H1 (cell line): ENCODE results near the gene JUP. TPM values are rescaled to one million over a fixed set of nuclear protein-coding genes. Genes with fewer than 3 reads are reported as not detected.

ENCODE experiments used
- CTCF ChIA-PET: fragments of 300-600 bp; sonication (Branson Sonifier 250); formaldehyde crosslinking; loops from one replicate; lab custom pipeline; 2021; ENCODE audit not compliant: partially characterized antibody; lab: Charles Lee
- POLR2A ChIA-PET: fragments of 300-600 bp; sonication (Branson Sonifier 250); formaldehyde crosslinking; loops from one replicate; lab custom pipeline; 2021; ENCODE audit warnings: inconsistent platforms; ENCODE audit not compliant: partially characterized antibody; lab: Charles Lee
- DNase-seq, 2 experiments: peaks; one replicate each; pipeline versions ENCODE4 v3.0.0 to v3.0.0-alpha.2; 2010 to 2022; ENCODE audit warnings: low spot score in 2 of 2, low read depth in 1 of 2, mixed read lengths in 1 of 2
- FAIRE-seq: peaks from 2 replicates; lab custom pipeline; 2011; peaks lifted over from hg19 to GRCh38; lab: Jason Lieb, UNC
- H2AFZ ChIP-seq: 2 replicates; pipeline ENCODE4 v1.8.1; 2012; ENCODE audit warnings: low read length, inconsistent platforms
- H2AK5ac ChIP-seq: 2 replicates; pipeline ENCODE4 v1.6.1; 2013; ENCODE audit warnings: low read depth, low read length
- H2BK120ac ChIP-seq: replicated peaks from 2 replicates; pipeline ENCODE3; 2013; ENCODE audit warnings: low read depth, low read length, inconsistent platforms
- H2BK12ac ChIP-seq: 2 replicates; pipeline ENCODE4 v1.6.1; 2013; ENCODE audit warnings: low read depth, low read length
- H2BK15ac ChIP-seq: 2 replicates; pipeline ENCODE4 v1.6.1; 2013; ENCODE audit warnings: low read length
- H2BK20ac ChIP-seq: 2 replicates; pipeline ENCODE4 v1.6.1; 2013; ENCODE audit warnings: low read length
- H2BK5ac ChIP-seq: 2 replicates; pipeline ENCODE4 v1.6.1; 2013; ENCODE audit warnings: low read depth, low read length
- H3K14ac ChIP-seq: 2 replicates; pipeline ENCODE4 v1.6.1; 2013; ENCODE audit warnings: inconsistent platforms; ENCODE audit not compliant: insufficient read length
- H3K18ac ChIP-seq: 2 replicates; pipeline ENCODE4 v1.6.1; 2013; ENCODE audit warnings: low read length; ENCODE audit errors: extremely low read depth
- H3K23ac ChIP-seq: 2 replicates; pipeline ENCODE4 v1.6.1; 2013; ENCODE audit warnings: inconsistent platforms; ENCODE audit not compliant: insufficient read length
- H3K23me2 ChIP-seq: 2 replicates; pipeline ENCODE4 v1.6.1; 2013; ENCODE audit warnings: low read depth, low read length
- H3K27ac ChIP-seq: 2 replicates; pipeline ENCODE4 v1.6.1; 2011; ENCODE audit warnings: low read depth, low read length, inconsistent platforms
- H3K27me3 ChIP-seq, 4 experiments: replicated peaks in 1 of 4; 1 replicate in 1 of 4; 2 replicates in 3 of 4; pipeline versions ENCODE4 v1.6.1 to v1.8.1; 2011 to 2013; ENCODE audit warnings: low read length in 3 of 4, mild to moderate bottlenecking in 3 of 4, inconsistent platforms in 2 of 4, mixed read lengths in 2 of 4, moderate library complexity in 1 of 4; ENCODE audit not compliant: control insufficient read depth in 3 of 4, insufficient read depth in 3 of 4; ENCODE audit errors: extremely low read depth in 1 of 4
- H3K36me3 ChIP-seq, 4 experiments: 2 replicates each; pipeline versions ENCODE4 v1.6.1 to v1.8.1; 2011 to 2013; ENCODE audit warnings: mild to moderate bottlenecking in 4 of 4, low read length in 3 of 4, moderate library complexity in 2 of 4, control low read depth in 1 of 4, inconsistent platforms in 1 of 4; ENCODE audit not compliant: insufficient read depth in 4 of 4, control insufficient read depth in 2 of 4
- H3K4ac ChIP-seq: replicated peaks from 2 replicates; pipeline ENCODE3; 2013; ENCODE audit warnings: low read length, low read depth, mixed read lengths, inconsistent platforms; ENCODE audit not compliant: insufficient read length
- H3K4me1 ChIP-seq, 4 experiments: replicated peaks in 1 of 4; 1 replicate in 1 of 4; 2 replicates in 3 of 4; pipeline versions ENCODE4 v1.6.1 to v1.8.1; 2011 to 2013; ENCODE audit warnings: low read length in 3 of 4, inconsistent platforms in 2 of 4, mixed read lengths in 1 of 4; ENCODE audit not compliant: insufficient read depth in 4 of 4, control insufficient read depth in 3 of 4
- H3K4me2 ChIP-seq, 2 experiments: 2 replicates each; pipeline versions ENCODE4 v1.6.1 to v1.8.1; 2011 to 2013; ENCODE audit warnings: low read depth in 2 of 2, low read length in 2 of 2, control low read depth in 1 of 2, inconsistent platforms in 1 of 2, mild to moderate bottlenecking in 1 of 2; ENCODE audit not compliant: insufficient read depth in 1 of 2
- H3K4me3 ChIP-seq, 4 experiments: fragments of 200-600, 300-600 bp in 1 of 4; sonication (generic), shearing (Covaris generic), sonication (Bioruptor Twin) in 1 of 4; 2 replicates each; pipeline versions ENCODE4 v1.5.1 to v1.8.1; 2011 to 2016; ENCODE audit warnings: low read length in 4 of 4, low read depth in 3 of 4, control low read depth in 2 of 4, inconsistent platforms in 2 of 4, mild to moderate bottlenecking in 2 of 4, mixed read lengths in 1 of 4, moderate library complexity in 1 of 4; ENCODE audit not compliant: insufficient read depth in 2 of 4; ENCODE audit errors: extremely low read depth in 1 of 4
- H3K56ac ChIP-seq: replicated peaks from 2 replicates; pipeline ENCODE3; 2013; ENCODE audit warnings: low read depth, mild to moderate bottlenecking, mixed read lengths, low read length, inconsistent platforms; ENCODE audit not compliant: insufficient read length
- H3K79me1 ChIP-seq: 2 replicates; pipeline ENCODE4 v1.6.1; 2013; ENCODE audit warnings: low read depth, low read length, control low read depth
- H3K79me2 ChIP-seq, 2 experiments: 2 replicates each; pipeline versions ENCODE4 v1.6.1 to v1.8.1; 2012 to 2013; ENCODE audit warnings: low read length in 2 of 2, mild to moderate bottlenecking in 2 of 2, inconsistent platforms in 1 of 2; ENCODE audit not compliant: insufficient read depth in 2 of 2, control insufficient read depth in 1 of 2
- H3K9ac ChIP-seq, 4 experiments: replicated peaks in 1 of 4; 1 replicate in 1 of 4; 2 replicates in 3 of 4; pipeline versions ENCODE4 v1.6.1 to v1.8.1; 2011 to 2013; ENCODE audit warnings: low read depth in 3 of 4, low read length in 3 of 4, control low read depth in 2 of 4, mild to moderate bottlenecking in 2 of 4, moderate library complexity in 2 of 4, inconsistent platforms in 1 of 4; ENCODE audit errors: extremely low read depth in 1 of 4
- H3K9me3 ChIP-seq, 2 experiments: 2 replicates each; pipeline versions ENCODE4 v1.6.1 to v1.8.1; 2012 to 2013; ENCODE audit warnings: mild to moderate bottlenecking in 2 of 2, moderate library complexity in 2 of 2, control low read depth in 1 of 2, inconsistent platforms in 1 of 2, low read depth in 1 of 2, low read length in 1 of 2, mixed read lengths in 1 of 2; ENCODE audit not compliant: insufficient read depth in 2 of 2
- H4K20me1 ChIP-seq, 2 experiments: replicated peaks in 1 of 2; 2 replicates each; pipeline versions ENCODE3 to v1.8.1; 2011 to 2013; ENCODE audit warnings: inconsistent platforms in 2 of 2, low read length in 2 of 2, mild to moderate bottlenecking in 1 of 2; ENCODE audit not compliant: insufficient read depth in 2 of 2, control insufficient read depth in 1 of 2
- H4K5ac ChIP-seq: 2 replicates; pipeline ENCODE4 v1.6.1; 2013; ENCODE audit warnings: low read length, low read depth, mixed read lengths, inconsistent platforms; ENCODE audit not compliant: insufficient read length
- H4K8ac ChIP-seq: 2 replicates; pipeline ENCODE4 v1.8.0; 2013; ENCODE audit warnings: mild to moderate bottlenecking, moderate library complexity, low read length, inconsistent platforms; ENCODE audit not compliant: insufficient read depth; ENCODE audit errors: extremely low read depth
- H4K91ac ChIP-seq: replicated peaks from 2 replicates; pipeline ENCODE3; 2013; ENCODE audit warnings: low read length, mixed read lengths, inconsistent platforms; ENCODE audit not compliant: insufficient read length
- CHD2 ChIP-seq: IDR thresholded peaks from 2 replicates; pipeline ENCODE4 v1.6.1; 2012; ENCODE audit warnings: low read length, improper control_type of control experiment
- CTCF ChIP-seq, 3 experiments: IDR thresholded peaks; 1 replicate in 2 of 3; 2 replicates in 1 of 3; pipeline versions ENCODE4 v1.5.1 to v1.6.1; 2011; ENCODE audit warnings: low read length in 3 of 3, mild to moderate bottlenecking in 3 of 3, inconsistent platforms in 2 of 3, low read depth in 1 of 3, moderate library complexity in 1 of 3; ENCODE audit not compliant: insufficient read depth in 1 of 3; ENCODE audit errors: control extremely low read depth in 1 of 3
- RNF2 ChIP-seq: fragments of 200-900, 300-1000 bp; sonication (generic); IDR thresholded peaks from 2 replicates; pipeline ENCODE4 v1.7.1; 2016; ENCODE audit warnings: borderline replicate concordance, low read depth, mild to moderate bottlenecking, antibody characterized with exemption, low read length; ENCODE audit not compliant: poor library complexity, severe bottlenecking; ENCODE audit errors: missing control alignments
- SIN3A ChIP-seq, 2 experiments: IDR thresholded peaks in 1 of 2; conservative IDR thresholded peaks in 1 of 2; 2 replicates each; pipeline ENCODE4 v1.6.1; 2011 to 2012; ENCODE audit warnings: low read length in 2 of 2, improper control_type of control experiment in 1 of 2, low read depth in 1 of 2, mild to moderate bottlenecking in 1 of 2
- WGBS, 2 experiments: shearing (Covaris generic) in 1 of 2; methylation state at CpG; one replicate each; pipeline versions ENCODE4 v1.1.6 to v1.1.7; 2013 to 2015; ENCODE audit warnings: low lambda C conversion rate in 2 of 2, mixed read lengths in 2 of 2, inconsistent platforms in 1 of 2, low coverage in 1 of 2, missing lambda C conversion rate in 1 of 2; ENCODE audit not compliant: insufficient replicate concordance in 2 of 2, insufficient coverage in 1 of 2, insufficient read length in 1 of 2; ENCODE audit errors: extremely low coverage in 1 of 2, missing lambda C conversion rate in 1 of 2; 5-methylcytosine and 5-hydroxymethylcytosine counted together
- polyA plus RNA-seq, 7 experiments: library from polyadenylated mRNA; depleted of rRNA in 3 of 7; stranded (reverse) in 5 of 7; unstranded in 2 of 7; fragments of >200 nt in 5 of 7; fragments of 200-250 nt in 2 of 7; gene quantifications; 1 replicate in 5 of 7; 2 replicates in 1 of 7; 4 replicates in 1 of 7; pipeline versions ENCODE4 v1.2.1 to v1.2.3, GENCODE V29; 2011 to 2013; ENCODE audit warnings: missing spikeins in 2 of 7, mixed read lengths in 2 of 7
- total RNA-seq: library from RNA; stranded (reverse); fragmentation: NEBNext Ultra II Directional; extraction: Animal tissue kit (Norgen Biotek cat#: 25700); gene quantifications from 2 replicates; pipeline ENCODE4 v1.2.1, GENCODE V29; 2021

The JUP gene
- total and polyA plus RNA-seq, 2 of the 8 experiments (the other 6 are each of a cell fraction or from before 2014, with no cell fraction given) = 62.8 to 102 TPM

DNA sequence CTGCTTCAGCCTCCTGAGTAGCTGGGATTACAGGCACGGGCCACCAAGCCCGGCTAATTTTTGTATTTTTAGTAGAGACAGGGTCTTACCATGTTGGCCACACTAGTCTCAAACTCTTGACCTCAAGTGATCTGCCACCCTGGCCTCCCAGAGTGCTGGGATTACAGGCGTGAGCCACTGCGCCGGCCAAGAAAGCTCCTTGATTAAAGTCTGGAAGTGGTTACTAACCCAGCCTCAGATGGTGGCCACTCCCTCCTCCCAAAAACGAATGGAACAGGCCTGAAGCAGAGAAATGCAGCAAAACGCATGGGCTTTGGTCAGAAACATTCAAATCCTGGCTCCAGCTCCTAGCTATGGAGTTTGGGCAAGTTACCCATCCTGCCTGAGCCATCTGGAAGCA is 37.6 kb upstream of the JUP start:
- no peak overlapping the region for H3K4me2 ChIP-seq
- CTCF ChIA-PET = interaction anchor here (1.1 to 1.2 kb wide), 2 partner anchors 9 to 28 kb away, joined by 3 to 6 read pairs; no protein-coding TSS in a partner anchor
- no peak overlapping the region for H3K9ac ChIP-seq
- H3K14ac ChIP-seq = no peak overlapping the region
- no peak overlapping the region for H2BK5ac ChIP-seq
- no peak overlapping the region for H2BK120ac ChIP-seq
- no peak overlapping the region for H4K91ac ChIP-seq
- POLR2A ChIA-PET = interaction anchor here (0.6 to 5.6 kb wide), 9 partner anchors 8 to 93 kb away, joined by 3 to 40 read pairs (median 4); partner anchors contain the start of genes FKBP10, KLHL10, KLHL11 and NT5C3B
- no peak overlapping the region for H3K18ac ChIP-seq
- peaks cover 1 to 4% of the 10 kb centered on the region in 2 experiments for H4K20me1 ChIP-seq
- no peak overlapping the region for H4K8ac ChIP-seq
- peaks cover 7 to 56% (median 14%) of the 10 kb centered on the region in 4 experiments; a peak in 7 of 8 replicates for H3K36me3 ChIP-seq
- H3K79me1 ChIP-seq = 0 out of 2 replicates have a peak, but pooled peaks cover under 1% of the 10 kb centered on the region
- no peak overlapping the region for H2AK5ac ChIP-seq
- H2BK15ac ChIP-seq = no peak overlapping the region
- FAIRE-seq (no peak), DNase-seq (no peak)
- no peak overlapping the region for H3K23ac ChIP-seq
- H4K5ac ChIP-seq = no peak overlapping the region
- H3K27me3 ChIP-seq = no peaks in the 10 kb centered on the region
- H3K27ac ChIP-seq = no peak overlapping the region
- H3K79me2 ChIP-seq = no peaks in the 10 kb centered on the region
- no peak overlapping the region for H3K4me3 ChIP-seq
- 80% methylated on average over 7 of the region's 7 CpGs; no CpG with 5 or more reads in 1 of the 2 experiments for WGBS, 2 experiments
- H3K56ac ChIP-seq = no peak overlapping the region
- no peak overlapping the region for H3K4ac ChIP-seq
- H3K9me3 ChIP-seq = no peaks in the 10 kb centered on the region
- H3K23me2 ChIP-seq = no peaks in the 10 kb centered on the region; the same call in 1 of the 2 replicates
- H2BK12ac ChIP-seq = no peak overlapping the region
- no peak overlapping the region for H2BK20ac ChIP-seq
- H2AFZ ChIP-seq = no peak overlapping the region
- H3K4me1 ChIP-seq = peaks cover 0 to 13% (median 9%) of the 10 kb centered on the region in 4 experiments; a peak in 6 of 7 replicates
- TF ChIP-seq CHD2 (no peak), CTCF (IDR thresholded peaks at IDR 0.05; ENCODE audit: control extremely low read depth in 1 of 3, insufficient read depth in 1 of 3, low read depth in 1 of 3, low read length in 3 of 3) (no peak), SIN3A (conservative IDR thresholded peaks at IDR 0.05 in 1 of 2, IDR thresholded peaks at IDR 0.05 in 1 of 2; ENCODE audit: low read depth in 1 of 2, low read length in 2 of 2) (no peak), RNF2 (no peak)
